GM12891 (cell line): ENCODE measurements around the gene PTPRN2.

Experiments
- PAX5 ChIP-seq: IDR thresholded peaks from 2 replicates; pipeline ENCODE4 v1.6.1; 2011; ENCODE audit warnings: low read length, moderate library complexity, mild to moderate bottlenecking; ENCODE audit not compliant: insufficient read depth, severe bottlenecking
- POLR2A ChIP-seq: IDR thresholded peaks from 2 replicates; pipeline ENCODE4 v1.6.1; 2011; ENCODE audit warnings: low read depth, low read length, control low read depth
- POLR2AphosphoS5 ChIP-seq: IDR thresholded peaks from 2 replicates; pipeline ENCODE4 v1.6.1; 2011; ENCODE audit warnings: low read depth, low read length, control low read depth
- POU2F2 ChIP-seq: IDR thresholded peaks from 2 replicates; pipeline ENCODE4 v1.6.1; 2011; ENCODE audit warnings: low read depth, mild to moderate bottlenecking, control low read depth, low read length, moderate library complexity
- SPI1 ChIP-seq: IDR thresholded peaks from 2 replicates; pipeline ENCODE4 v1.6.1; 2011; ENCODE audit warnings: low read depth, low read length, control low read depth
- TAF1 ChIP-seq: IDR thresholded peaks from 2 replicates; pipeline ENCODE4 v1.6.1; 2011; ENCODE audit warnings: low read depth, low read length, control low read depth

GRCh38 chr7:158239290-158239981 is 348.2 kb downstream of the PTPRN2 start:
- no peak for TF ChIP-seq POLR2A
- no peak for TF ChIP-seq TAF1
- no peak for TF ChIP-seq POLR2AphosphoS5
- TF ChIP-seq POU2F2 = no peak
- TF ChIP-seq SPI1 = no peak
- TF ChIP-seq PAX5 = no peak
